CD4-positive, CD25-positive, alpha-beta regulatory T cell (primary cell): ENCODE data around the gene PACSIN3. TPM values are rescaled to one million over a fixed set of nuclear protein-coding genes. Genes with fewer than 3 reads are reported as not detected.
"Not testable (repeated sequence)": the region's sequence is repeated elsewhere in the genome, so short reads cannot be mapped to it uniquely, and the experiment has no call there.

Experiments used
- ATAC-seq, 2 donors: fragments of 150-1000 bp; cut with Tn5 transposase; one replicate each; pipeline ENCODE4 v1.10.0; 2021; ENCODE audit warnings: low read depth in 2 of 2, moderate number of reproducible peaks in 2 of 2, moderate library complexity in 1 of 2
- DNase-seq, 3 donors: peaks; one replicate each; pipeline versions ENCODE4 v3.0.0 to v3.0.0-alpha.2; 2012 to 2022; ENCODE audit warnings: mixed read lengths in 1 of 3
- H3K27ac ChIP-seq: one replicate; pipeline ENCODE4 v1.7.0; 2013; ENCODE audit warnings: mild to moderate bottlenecking, low read length; ENCODE audit not compliant: insufficient read depth, poor library complexity, severe bottlenecking
- H3K27me3 ChIP-seq: one replicate; pipeline ENCODE4 v1.7.0; 2013; ENCODE audit warnings: low read length; ENCODE audit not compliant: control insufficient read depth, insufficient read depth
- H3K36me3 ChIP-seq: one replicate; pipeline ENCODE4 v1.7.0; 2013; ENCODE audit warnings: mild to moderate bottlenecking, low read length, moderate library complexity; ENCODE audit not compliant: control insufficient read depth, insufficient read depth
- H3K4me1 ChIP-seq: 2 replicates; pipeline ENCODE4 v1.7.0; 2013; ENCODE audit warnings: mild to moderate bottlenecking, low read length; ENCODE audit not compliant: insufficient read depth, control insufficient read depth, poor library complexity, severe bottlenecking
- H3K4me3 ChIP-seq: one replicate; pipeline ENCODE4 v1.7.0; 2013; ENCODE audit warnings: low read depth, mild to moderate bottlenecking, low read length, moderate library complexity
- H3K9me3 ChIP-seq, 2 experiments: 1 replicate in 1 of 2; 2 replicates in 1 of 2; pipeline ENCODE4 v1.7.0; 2013; ENCODE audit warnings: low read length in 2 of 2, mild to moderate bottlenecking in 1 of 2, moderate library complexity in 1 of 2; ENCODE audit not compliant: control insufficient read depth in 2 of 2
- H3K27ac Mint-ChIP-seq, 3 donors: one replicate each; pipeline ENCODE4 v1.8.0; 2020 to 2022; ENCODE audit warnings: mild to moderate bottlenecking in 3 of 3, mixed read lengths in 3 of 3, moderate library complexity in 2 of 3
- H3K27me3 Mint-ChIP-seq: one replicate; pipeline ENCODE4 v1.8.0; 2022; ENCODE audit warnings: mild to moderate bottlenecking, mixed read lengths
- H3K36me3 Mint-ChIP-seq: one replicate; pipeline ENCODE4 v1.8.0; 2020; ENCODE audit warnings: mixed read lengths
- H3K4me1 Mint-ChIP-seq, 4 donors: one replicate each; pipeline ENCODE4 v1.8.0; 2020 to 2022; ENCODE audit warnings: mixed read lengths in 4 of 4, mild to moderate bottlenecking in 1 of 4
- H3K4me3 Mint-ChIP-seq, 4 donors: one replicate each; pipeline ENCODE4 v1.8.0; 2020 to 2022; ENCODE audit warnings: mild to moderate bottlenecking in 4 of 4, mixed read lengths in 4 of 4, moderate library complexity in 3 of 4
- H3K9me3 Mint-ChIP-seq, 7 donors: one replicate each; pipeline ENCODE4 v1.8.0; 2020 to 2022; ENCODE audit warnings: mixed read lengths in 7 of 7, mild to moderate bottlenecking in 3 of 7, moderate library complexity in 2 of 7
- polyA plus RNA-seq, 4 donors: library from polyadenylated mRNA; unstranded; fragments of 300-500 nt; fragmentation: Illumina TruSeq; gene quantifications; one replicate each; pipeline ENCODE4 v1.2.3, GENCODE V29; 2021
- total RNA-seq: library from RNA; stranded (reverse); gene quantifications from one replicate; pipeline ENCODE4 v1.2.3, GENCODE V29; 2022

PACSIN3 gene
- total and polyA plus RNA-seq, 5 donors from 2014 or later: 0.85 TPM; not detected in 4

DNA sequence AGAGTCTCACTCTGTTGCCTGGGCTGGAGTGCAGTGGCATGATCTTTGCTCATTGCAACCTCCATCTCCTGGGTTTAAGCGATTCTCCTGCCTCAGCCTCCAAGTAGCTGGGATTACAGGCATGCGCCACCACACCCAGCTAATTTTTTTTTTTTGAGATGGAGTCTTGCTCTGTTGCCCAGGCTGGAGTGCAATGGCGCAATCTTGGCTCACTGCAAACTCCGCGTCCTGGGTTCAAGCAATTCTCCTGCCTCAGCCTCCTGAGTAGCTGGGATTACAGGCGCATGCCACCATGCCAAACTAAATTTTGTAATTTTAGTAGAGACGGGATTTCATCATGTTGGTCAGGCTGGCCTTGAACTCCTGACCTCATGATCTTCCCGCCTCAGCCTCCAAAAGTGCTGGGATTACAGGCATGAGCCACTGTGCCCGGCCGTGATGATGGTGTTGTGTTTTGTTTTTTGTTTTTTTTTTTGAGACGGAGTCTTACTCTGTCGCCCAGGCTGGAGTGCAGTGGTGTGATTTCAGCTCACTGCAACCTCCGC is 21.8 kb upstream of the PACSIN3 start:
- not testable (repeated sequence) for H3K27ac Mint-ChIP-seq, ATAC-seq, H3K4me1 ChIP-seq, H3K9me3 ChIP-seq, H3K27me3 ChIP-seq, H3K36me3 Mint-ChIP-seq, H3K4me1 Mint-ChIP-seq, H3K27ac ChIP-seq, DNase-seq, H3K9me3 Mint-ChIP-seq, H3K36me3 ChIP-seq, H3K4me3 Mint-ChIP-seq, H3K4me3 ChIP-seq, H3K27me3 Mint-ChIP-seq

DNA sequence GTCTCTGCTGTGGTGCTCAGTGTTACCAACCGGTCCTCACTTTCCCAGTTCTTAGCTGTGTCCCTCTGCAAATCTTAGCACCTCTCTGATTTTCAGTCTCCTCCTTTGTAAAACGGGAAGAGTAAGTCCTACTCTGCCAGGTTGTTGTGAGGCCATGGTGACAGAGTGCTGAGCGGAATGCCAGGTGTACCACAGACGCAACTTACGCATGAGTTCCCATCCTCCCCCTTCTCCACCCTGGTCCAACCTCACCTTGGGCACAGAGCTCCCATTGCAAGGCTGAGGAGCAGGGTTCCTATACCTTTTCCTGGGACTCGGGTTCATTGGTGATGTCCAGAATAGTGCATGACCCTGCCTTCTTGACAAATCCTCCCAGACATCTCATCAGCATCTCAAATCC is 21.2 kb upstream of the PACSIN3 start:
- H3K4me1 Mint-ChIP-seq: no peaks in the 10 kb centered on the region
- Histone ChIP-seq H3K27ac (no peak overlapping the region), H3K36me3 (no peaks in the 10 kb centered on the region), H3K4me1 (no peaks in the 10 kb centered on the region), H3K27me3 (no peaks in the 10 kb centered on the region), H3K9me3 (no peaks in the 10 kb centered on the region), H3K4me3 (no peak overlapping the region)
- no peak for ATAC-seq
- H3K27ac Mint-ChIP-seq: peak overlapping the region in 1 of 3 donors; percentile 4
- no peak overlapping the region for H3K4me3 Mint-ChIP-seq
- no peaks in the 10 kb centered on the region for H3K9me3 Mint-ChIP-seq
- no peak for DNase-seq
- peaks cover 10% of the 10 kb centered on the region for H3K27me3 Mint-ChIP-seq
- H3K36me3 Mint-ChIP-seq: no peaks in the 10 kb centered on the region

DNA sequence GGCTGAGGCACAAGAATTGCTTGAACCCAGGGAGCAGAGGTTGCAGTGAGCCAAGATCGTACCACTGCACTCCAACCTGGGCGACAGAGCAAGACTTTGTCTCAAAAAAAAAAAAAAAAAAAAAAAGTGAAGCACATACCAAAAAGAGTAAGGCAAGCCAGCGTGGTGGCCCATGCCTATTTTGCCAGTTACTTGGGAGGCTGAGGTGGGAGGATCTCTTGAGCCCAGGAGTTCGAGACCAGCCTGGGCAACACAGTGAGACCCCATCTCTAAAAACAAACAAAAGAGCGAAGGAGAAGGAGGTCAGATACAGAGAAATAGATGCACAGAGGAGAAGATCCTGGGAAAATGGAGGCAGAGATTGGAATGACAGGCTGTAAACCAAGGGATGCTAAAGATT is 20.3 kb upstream of the PACSIN3 start:
- H3K9me3 Mint-ChIP-seq, H3K4me1 ChIP-seq, H3K36me3 ChIP-seq, H3K9me3 ChIP-seq, H3K4me1 Mint-ChIP-seq, H3K27ac Mint-ChIP-seq, H3K4me3 Mint-ChIP-seq, H3K27me3 ChIP-seq, ATAC-seq, H3K36me3 Mint-ChIP-seq, H3K27ac ChIP-seq, H3K27me3 Mint-ChIP-seq, DNase-seq, H3K4me3 ChIP-seq: not testable (repeated sequence)

- H3K36me3 ChIP-seq: no peaks in the 10 kb centered on the region
- Mint-ChIP-seq H3K27ac (no peak overlapping the region), H3K4me1 (no peaks in the 10 kb centered on the region), H3K36me3 (no peaks in the 10 kb centered on the region), H3K27me3 (peaks cover 14% of the 10 kb centered on the region), H3K9me3 (no peaks in the 10 kb centered on the region), H3K4me3 (no peak overlapping the region)
- H3K4me3 ChIP-seq: no peak overlapping the region
- no peak overlapping the region for H3K27ac ChIP-seq
- no peaks in the 10 kb centered on the region for H3K9me3 ChIP-seq
- no peaks in the 10 kb centered on the region for H3K27me3 ChIP-seq
- H3K4me1 ChIP-seq: no peaks in the 10 kb centered on the region
- DNase-seq (no peak), ATAC-seq (no peak)
Observed at GRCh38 chr11:47204637-47204989, 18.4 kb upstream of the PACSIN3 start.

- Histone ChIP-seq H3K36me3 (no peaks in the 10 kb centered on the region), H3K27me3 (no peaks in the 10 kb centered on the region), H3K27ac (no peak overlapping the region), H3K9me3 (no peaks in the 10 kb centered on the region), H3K4me1 (no peaks in the 10 kb centered on the region), H3K4me3 (no peak overlapping the region)
- no peak for DNase-seq
- Mint-ChIP-seq H3K27me3 (peaks cover 20% of the 10 kb centered on the region), H3K9me3 (no peaks in the 10 kb centered on the region), H3K4me3 (no peak overlapping the region), H3K4me1 (no peaks in the 10 kb centered on the region), H3K36me3 (no peaks in the 10 kb centered on the region), H3K27ac (no peak overlapping the region)
- ATAC-seq: no peak
Observed at GRCh38 chr11:47202576-47202975, 16.3 kb upstream of the PACSIN3 start.

- Mint-ChIP-seq H3K27me3 (peaks cover 22% of the 10 kb centered on the region), H3K4me1 (no peaks in the 10 kb centered on the region), H3K9me3 (no peaks in the 10 kb centered on the region), H3K36me3 (no peaks in the 10 kb centered on the region), H3K27ac (no peak overlapping the region), H3K4me3 (no peak overlapping the region)
- no peak for ATAC-seq
- DNase-seq: no peak
- no peak overlapping the region for H3K27ac ChIP-seq
- H3K9me3 ChIP-seq: no peaks in the 10 kb centered on the region
- no peaks in the 10 kb centered on the region for H3K36me3 ChIP-seq
- no peak overlapping the region for H3K4me3 ChIP-seq
- H3K27me3 ChIP-seq: no peaks in the 10 kb centered on the region
- no peaks in the 10 kb centered on the region for H3K4me1 ChIP-seq
Observed at GRCh38 chr11:47201015-47201414, 14.8 kb upstream of the PACSIN3 start.

GRCh38 chr11:47198161-47198560 is 11.9 kb upstream of the PACSIN3 start:
- DNase-seq, H3K4me3 ChIP-seq, H3K9me3 Mint-ChIP-seq, H3K9me3 ChIP-seq, H3K27ac Mint-ChIP-seq, H3K4me3 Mint-ChIP-seq, H3K36me3 ChIP-seq, H3K27ac ChIP-seq, ATAC-seq, H3K4me1 Mint-ChIP-seq, H3K4me1 ChIP-seq, H3K36me3 Mint-ChIP-seq, H3K27me3 ChIP-seq: not testable (repeated sequence)
- peaks cover 27% of the 10 kb centered on the region for H3K27me3 Mint-ChIP-seq

DNA sequence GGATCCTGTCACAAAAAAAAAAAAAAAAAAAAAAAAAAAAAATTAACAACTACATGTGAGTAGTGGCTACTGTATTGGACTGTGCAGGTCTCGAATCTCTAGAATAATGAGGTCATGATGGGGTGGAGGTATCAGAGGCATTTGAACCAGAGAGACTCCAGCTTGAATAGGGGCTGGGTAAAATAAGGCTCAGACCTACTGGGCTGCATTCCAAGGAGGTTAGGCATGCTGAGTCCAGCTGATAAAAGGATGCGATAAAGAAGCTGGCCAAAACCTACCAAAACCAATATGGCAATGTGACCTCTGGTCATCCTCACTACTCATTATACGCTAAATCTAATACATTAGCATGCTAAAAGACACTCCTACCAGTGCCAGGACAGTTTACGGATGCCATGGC is 5.9 kb upstream of the PACSIN3 start:
- DNase-seq (no peak), ATAC-seq (no peak)
- no peaks in the 10 kb centered on the region for H3K9me3 ChIP-seq
- H3K4me3 Mint-ChIP-seq: no peak overlapping the region
- H3K9me3 Mint-ChIP-seq: no peaks in the 10 kb centered on the region
- H3K27me3 Mint-ChIP-seq: peaks cover 37% of the 10 kb centered on the region
- H3K36me3 ChIP-seq: no peaks in the 10 kb centered on the region
- no peak overlapping the region for H3K27ac ChIP-seq
- no peak overlapping the region for H3K27ac Mint-ChIP-seq
- H3K36me3 Mint-ChIP-seq: no peaks in the 10 kb centered on the region
- peaks cover 13% of the 10 kb centered on the region for H3K27me3 ChIP-seq
- H3K4me1 Mint-ChIP-seq: peaks cover 0 to 4% (median under 1%) of the 10 kb centered on the region in 4 donors
- H3K4me3 ChIP-seq: no peak overlapping the region
- peaks cover 5% of the 10 kb centered on the region for H3K4me1 ChIP-seq
